Tibial nerve (tissue), 4 donors: ENCODE results near the gene HOXB2. TPM values are rescaled to one million over a fixed set of nuclear protein-coding genes. Genes with fewer than 3 reads are reported as not detected.
A peak's percentile ranks its signal among the peaks of the same experiment; 100 is the strongest.

Experiments used
- DNase-seq, 2 donors: peaks; one replicate each; pipeline ENCODE4 v3.0.0-alpha.2; 2019; ENCODE audit warnings: low spot score in 2 of 2
- H3K27ac ChIP-seq, 4 donors: fragments of 200-600 bp; sonication (generic) in 3 of 4; one replicate each; pipeline ENCODE4 v1.5.1; 2017 to 2019; ENCODE audit warnings: mild to moderate bottlenecking in 1 of 4
- H3K27me3 ChIP-seq, 2 donors: fragments of 200-600 bp; sonication (generic) in 1 of 2; one replicate each; pipeline versions ENCODE4 v1.5.1 to v1.6.0; 2017 to 2019
- H3K36me3 ChIP-seq, 3 donors: fragments of 200-600 bp; sonication (generic); one replicate each; pipeline ENCODE4 v1.5.1; 2018 to 2019
- H3K4me1 ChIP-seq, 4 donors: fragments of 200-600 bp; sonication (generic) in 3 of 4; one replicate each; pipeline ENCODE4 v1.5.1; 2017 to 2019
- H3K4me3 ChIP-seq, 4 donors: fragments of 200-600 bp; sonication (generic) in 3 of 4; one replicate each; pipeline ENCODE4 v1.5.1; 2017 to 2019; ENCODE audit warnings: mild to moderate bottlenecking in 1 of 4, moderate library complexity in 1 of 4
- H3K9me3 ChIP-seq, 4 donors: fragments of 200-600 bp; sonication (generic) in 3 of 4; one replicate each; pipeline ENCODE4 v1.5.1; 2017 to 2019
- EP300 ChIP-seq, 2 donors: sonication (generic); formaldehyde crosslinking; IDR thresholded peaks; one replicate each; pipeline ENCODE4 v1.6.1; 2017; ENCODE audit warnings: antibody characterized with exemption in 2 of 2, mild to moderate bottlenecking in 1 of 2
- POLR2A ChIP-seq, 2 donors: fragments of 450-650 bp; IDR thresholded peaks; one replicate each; pipeline ENCODE4 v1.6.1; 2017; ENCODE audit warnings: antibody characterized with exemption in 2 of 2, mild to moderate bottlenecking in 2 of 2, moderate library complexity in 2 of 2
- WGBS, 2 donors: methylation state at CpG; one replicate each; pipeline ENCODE4 v1.1.5; 2018; 5-methylcytosine and 5-hydroxymethylcytosine counted together
- total RNA-seq, 4 donors: library from RNA; depleted of rRNA; stranded (reverse); fragments of >200 nt; gene quantifications; one replicate each; pipeline ENCODE4 v1.1.0, GENCODE V29; 2016
- TF ChIP-seq, protein P1 (sequence below), 5 experiments: fragments of 200-600 bp in 3 of 5; fragments of 450-650 bp in 2 of 5; sonication (generic) in 3 of 5; IDR thresholded peaks; one replicate each; pipeline ENCODE4 v1.5.1; 2016 to 2019; ENCODE audit warnings: antibody characterized with exemption in 5 of 5, mild to moderate bottlenecking in 3 of 5, moderate library complexity in 2 of 5

HOXB2 gene
- total RNA-seq, 4 donors from 2014 or later = 6.9 to 29.3 (median 19.2) TPM

DNA sequence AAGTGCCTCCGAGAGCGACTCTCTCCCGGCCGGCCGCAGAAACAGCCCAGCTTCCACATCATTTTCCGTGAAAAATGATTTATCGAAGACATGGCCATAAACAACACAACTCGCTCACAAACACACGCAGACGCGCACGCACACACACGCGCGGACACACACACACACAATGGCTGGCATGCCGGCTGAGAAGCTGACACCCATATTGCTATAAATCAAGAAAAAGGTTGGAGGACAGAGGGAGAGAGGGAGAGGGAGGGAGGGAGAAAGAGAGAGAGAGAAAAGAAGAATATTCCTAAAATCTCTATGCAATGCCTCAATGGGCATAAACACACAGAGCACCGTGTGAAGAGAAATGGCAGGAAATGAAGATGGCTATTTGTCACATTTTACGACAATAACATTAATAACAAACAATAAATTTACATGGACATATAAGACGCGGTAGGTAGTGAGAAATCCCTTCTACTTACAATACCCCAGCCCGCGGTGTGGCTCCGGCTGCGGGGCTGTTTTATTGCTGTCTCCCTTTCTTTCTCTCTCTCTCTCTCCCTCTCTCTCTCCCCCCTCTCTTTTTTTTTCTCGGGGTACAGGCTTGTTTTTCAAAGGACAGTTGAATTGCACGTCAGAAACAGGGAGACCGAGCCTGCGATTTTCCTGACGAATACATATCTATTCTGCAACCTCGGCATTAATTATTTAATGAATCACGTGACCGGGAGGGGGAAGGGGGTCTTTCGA is 23.8 kb upstream of the HOXB2 start:
- 9 to 13% methylated on average over 33 of the region's 33 CpGs for WGBS, 2 donors
- DNase-seq = no peak
- TF ChIP-seq EP300 (IDR thresholded peaks at IDR 0.05) = no peak
- TF ChIP-seq, protein P1, sequence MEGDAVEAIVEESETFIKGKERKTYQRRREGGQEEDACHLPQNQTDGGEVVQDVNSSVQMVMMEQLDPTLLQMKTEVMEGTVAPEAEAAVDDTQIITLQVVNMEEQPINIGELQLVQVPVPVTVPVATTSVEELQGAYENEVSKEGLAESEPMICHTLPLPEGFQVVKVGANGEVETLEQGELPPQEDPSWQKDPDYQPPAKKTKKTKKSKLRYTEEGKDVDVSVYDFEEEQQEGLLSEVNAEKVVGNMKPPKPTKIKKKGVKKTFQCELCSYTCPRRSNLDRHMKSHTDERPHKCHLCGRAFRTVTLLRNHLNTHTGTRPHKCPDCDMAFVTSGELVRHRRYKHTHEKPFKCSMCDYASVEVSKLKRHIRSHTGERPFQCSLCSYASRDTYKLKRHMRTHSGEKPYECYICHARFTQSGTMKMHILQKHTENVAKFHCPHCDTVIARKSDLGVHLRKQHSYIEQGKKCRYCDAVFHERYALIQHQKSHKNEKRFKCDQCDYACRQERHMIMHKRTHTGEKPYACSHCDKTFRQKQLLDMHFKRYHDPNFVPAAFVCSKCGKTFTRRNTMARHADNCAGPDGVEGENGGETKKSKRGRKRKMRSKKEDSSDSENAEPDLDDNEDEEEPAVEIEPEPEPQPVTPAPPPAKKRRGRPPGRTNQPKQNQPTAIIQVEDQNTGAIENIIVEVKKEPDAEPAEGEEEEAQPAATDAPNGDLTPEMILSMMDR (IDR thresholded peaks at IDR 0.05) = no peak
- TF ChIP-seq POLR2A (IDR thresholded peaks at IDR 0.05) = no peak
- H3K36me3 ChIP-seq = no peaks in the 10 kb centered on the region
- H3K27ac ChIP-seq = peak overlapping the region; percentile 38 to 85 (median 82)
- peak overlapping the region; percentile 3 to 31 (median 8) for H3K4me3 ChIP-seq
- peaks cover 0 to 90% of the 10 kb centered on the region in 2 donors for H3K27me3 ChIP-seq
- peaks cover 0 to 66% (median 8%) of the 10 kb centered on the region in 4 donors for H3K4me1 ChIP-seq
- H3K9me3 ChIP-seq = no peaks in the 10 kb centered on the region

DNA sequence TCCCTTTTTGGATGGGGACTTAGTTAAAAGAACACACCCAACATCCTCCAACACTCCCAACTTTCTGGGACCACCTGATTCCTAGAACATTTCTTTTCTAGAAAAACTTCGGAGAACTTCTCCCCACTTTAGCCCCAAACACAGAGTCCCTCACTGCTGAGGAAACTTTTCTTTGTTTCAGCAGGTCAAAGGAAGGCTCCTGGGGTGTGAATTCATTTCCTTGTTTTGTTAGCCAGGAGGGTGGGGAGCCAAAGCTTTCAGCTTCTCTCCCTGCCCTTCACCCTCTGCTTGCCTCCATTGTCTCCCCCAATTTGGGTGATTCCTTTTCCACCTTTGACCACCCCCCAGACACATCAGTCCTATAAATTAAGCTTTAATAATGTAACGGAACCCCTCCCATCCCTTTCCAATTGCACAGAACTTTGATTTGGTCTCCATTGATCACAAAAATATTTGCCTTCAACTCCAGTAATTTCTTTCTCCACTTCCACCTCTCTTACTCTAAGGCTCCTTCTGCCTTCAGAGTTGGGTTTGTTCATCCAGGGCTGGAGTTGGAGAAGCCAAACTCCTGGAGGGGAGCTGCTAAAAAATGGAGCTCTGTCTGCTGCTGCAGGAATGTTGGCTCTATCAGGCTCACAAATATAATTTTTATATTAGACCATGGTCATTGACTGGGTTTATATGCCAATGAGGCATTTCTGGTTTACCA is 22.9 kb upstream of the HOXB2 start:
- H3K36me3 ChIP-seq = no peaks in the 10 kb centered on the region
- H3K9me3 ChIP-seq = no peaks in the 10 kb centered on the region
- peak overlapping the region; percentile 3 to 31 (median 8) for H3K4me3 ChIP-seq
- H3K27me3 ChIP-seq = peaks cover 0 to 97% of the 10 kb centered on the region in 2 donors
- H3K27ac ChIP-seq = peak overlapping the region; percentile 6 to 85 (median 61)
- TF ChIP-seq EP300 (IDR thresholded peaks at IDR 0.05) = no peak
- no peak for TF ChIP-seq POLR2A (IDR thresholded peaks at IDR 0.05)
- TF ChIP-seq, protein P1 (IDR thresholded peaks at IDR 0.05) = no peak
- H3K4me1 ChIP-seq = peaks cover 0 to 60% (median 8%) of the 10 kb centered on the region in 4 donors
- DNase-seq = no peak
- WGBS, 2 donors = 30 to 61% methylated on average over 2 of the region's 2 CpGs

DNA sequence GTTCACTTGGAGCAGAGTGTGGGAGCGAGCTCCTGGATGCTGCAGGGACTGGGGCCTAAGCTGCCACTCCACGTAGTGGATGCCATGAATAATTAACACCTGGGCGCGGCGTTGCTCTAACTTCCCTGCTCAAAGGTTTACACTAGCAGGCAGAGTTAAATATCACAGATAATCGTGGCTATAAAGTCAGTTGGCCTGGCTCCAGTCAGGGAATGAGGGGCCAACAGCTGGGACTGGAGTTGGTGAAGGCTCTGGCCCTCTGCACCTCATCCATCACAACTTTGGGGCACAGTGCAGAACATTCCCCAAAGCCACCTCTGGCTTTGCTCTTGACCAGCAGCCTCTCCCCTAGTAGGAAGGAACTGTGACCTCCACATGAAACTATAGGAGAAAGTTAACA is 22.3 kb upstream of the HOXB2 start:
- Histone ChIP-seq H3K36me3 (no peaks in the 10 kb centered on the region), H3K27ac (peak overlapping the region in 1 of 4 donors; percentile 6)
- WGBS, 2 donors = 51 to 53% methylated on average over 6 of the region's 6 CpGs

DNA sequence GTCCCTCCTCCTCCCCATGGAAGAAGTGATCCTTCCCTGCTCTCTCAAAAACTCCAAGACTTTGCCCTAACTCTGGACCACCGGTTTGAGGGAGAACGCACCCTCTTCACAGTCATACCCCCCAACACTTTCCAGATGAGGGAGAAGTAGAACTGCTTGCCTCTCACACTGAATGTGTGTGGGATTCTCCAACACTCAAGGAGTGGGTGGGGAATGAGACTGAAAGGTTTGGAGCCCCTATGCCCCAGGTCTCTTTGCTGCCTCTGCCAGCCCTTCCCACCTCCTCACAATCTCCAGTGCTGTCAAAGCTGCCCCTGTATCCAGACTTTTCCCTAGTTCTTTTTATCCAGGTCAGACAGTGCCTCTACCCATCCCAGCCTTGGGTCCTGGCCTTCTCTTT is 21.8 kb upstream of the HOXB2 start:
- TF ChIP-seq EP300 (IDR thresholded peaks at IDR 0.05) = no peak
- TF ChIP-seq, protein P1 (IDR thresholded peaks at IDR 0.05) = no peak
- TF ChIP-seq POLR2A (IDR thresholded peaks at IDR 0.05) = no peak
- peaks cover 0 to 59% (median 9%) of the 10 kb centered on the region in 4 donors for H3K4me1 ChIP-seq
- peak overlapping the region in 2 of 4 donors; percentile 6 to 20 for H3K27ac ChIP-seq
- no peak for DNase-seq
- H3K27me3 ChIP-seq = peaks cover 0 to 98% of the 10 kb centered on the region in 2 donors
- WGBS, 2 donors = 45 to 65% methylated on average over 2 of the region's 2 CpGs
- no peaks in the 10 kb centered on the region for H3K36me3 ChIP-seq
- no peaks in the 10 kb centered on the region for H3K9me3 ChIP-seq
- no peak overlapping the region for H3K4me3 ChIP-seq

More for the DNA sequence above, 22.3 kb upstream of the HOXB2 start:
- TF ChIP-seq, protein P1 (IDR thresholded peaks at IDR 0.05) = no peak
- peaks cover 0 to 57% (median 8%) of the 10 kb centered on the region in 4 donors for H3K4me1 ChIP-seq
- no peak overlapping the region for H3K4me3 ChIP-seq
- no peak for DNase-seq
- no peaks in the 10 kb centered on the region for H3K9me3 ChIP-seq
- peaks cover 0 to 97% of the 10 kb centered on the region in 2 donors for H3K27me3 ChIP-seq
